Natural killer cell (primary cell): ENCODE results near the gene F9. TPM values are rescaled to one million over a fixed set of nuclear protein-coding genes. Genes with fewer than 3 reads are reported as not detected.

Source experiments
- ATAC-seq, 3 donors: fragments of 150-1000 bp in 2 of 3; fragments of 200-7000 bp in 1 of 3; cut with Tn5 transposase; 1 replicate in 1 of 3; 2 replicates in 2 of 3; pipeline ENCODE4 v1.10.0; 2021; ENCODE audit warnings: mild to moderate bottlenecking in 2 of 3, moderate library complexity in 2 of 3
- DNase-seq, 2 donors: peaks; one replicate each; pipeline versions ENCODE4 v3.0.0 to v3.0.0-alpha.2; 2013 to 2021; ENCODE audit warnings: mixed read lengths in 1 of 2
- H3K27ac ChIP-seq: one replicate; pipeline ENCODE4 v1.5.1; 2013; ENCODE audit warnings: mild to moderate bottlenecking, low read length
- H3K27me3 ChIP-seq: one replicate; pipeline ENCODE4 v1.6.1; 2013; ENCODE audit warnings: low read length; ENCODE audit not compliant: control insufficient read depth, insufficient read depth
- H3K36me3 ChIP-seq: one replicate; pipeline ENCODE4 v1.6.1; 2013; ENCODE audit warnings: low read length; ENCODE audit not compliant: control insufficient read depth, insufficient read depth
- H3K4me1 ChIP-seq: one replicate; pipeline ENCODE4 v1.6.1; 2013; ENCODE audit warnings: low read length; ENCODE audit not compliant: control insufficient read depth, insufficient read depth
- H3K4me3 ChIP-seq: one replicate; pipeline ENCODE4 v1.5.1; 2013; ENCODE audit warnings: low read length
- H3K9me3 ChIP-seq: one replicate; pipeline ENCODE4 v1.6.1; 2013; ENCODE audit warnings: low read length; ENCODE audit not compliant: control insufficient read depth, insufficient read depth
- H3K27ac Mint-ChIP-seq, 2 donors: one replicate each; pipeline ENCODE4 v1.8.0; 2022; ENCODE audit warnings: mild to moderate bottlenecking in 2 of 2, mixed read lengths in 2 of 2, moderate library complexity in 1 of 2
- H3K27me3 Mint-ChIP-seq, 2 donors: one replicate each; pipeline ENCODE4 v1.8.0; 2022; ENCODE audit warnings: low read depth in 2 of 2, mixed read lengths in 2 of 2
- H3K36me3 Mint-ChIP-seq: one replicate; pipeline ENCODE4 v1.8.0; 2022; ENCODE audit warnings: mixed read lengths
- H3K4me1 Mint-ChIP-seq, 2 donors: one replicate each; pipeline ENCODE4 v1.8.0; 2022; ENCODE audit warnings: mixed read lengths in 2 of 2
- H3K4me3 Mint-ChIP-seq: one replicate; pipeline ENCODE4 v1.8.0; 2022; ENCODE audit warnings: mild to moderate bottlenecking, moderate library complexity, mixed read lengths
- H3K9me3 Mint-ChIP-seq, 2 donors: one replicate each; pipeline ENCODE4 v1.8.0; 2022; ENCODE audit warnings: mixed read lengths in 2 of 2
- CTCF ChIP-seq: fragments of 200-600 bp; IDR thresholded peaks from one replicate; pipeline ENCODE4 v1.8.0; 2022; ENCODE audit warnings: antibody characterized with exemption
- WGBS: methylation state at CpG from one replicate; pipeline ENCODE4 v1.1.7; 2013; ENCODE audit warnings: missing lambda C conversion rate; ENCODE audit not compliant: insufficient coverage; 5-methylcytosine and 5-hydroxymethylcytosine counted together
- intact Hi-C: fragments of 100-400 bp; cut with micrococcal nuclease; formaldehyde crosslinking; loops from one replicate; pipeline ENCODE4 v1.14.2; 2022
- total RNA-seq, 4 donors: library from RNA; stranded (reverse); fragments of 120-200 nt in 1 of 4; gene quantifications; one replicate each; pipeline versions ENCODE4 v1.2.3 to v1.2.4, GENCODE V29; 2013 to 2022

The F9 gene
- total RNA-seq, 3 donors from 2014 or later (not counting 1 experiment from before 2014, with no cell fraction given) = not detected

- Mint-ChIP-seq H3K36me3 (no peaks in the 10 kb centered on the region), H3K27me3 (peaks cover 2 to 10% of the 10 kb centered on the region in 2 donors), H3K9me3 (no peaks in the 10 kb centered on the region), H3K27ac (no peak overlapping the region), H3K4me1 (no peaks in the 10 kb centered on the region), H3K4me3 (no peak overlapping the region)
- Histone ChIP-seq H3K27me3 (no peaks in the 10 kb centered on the region), H3K36me3 (no peaks in the 10 kb centered on the region), H3K9me3 (no peaks in the 10 kb centered on the region), H3K4me1 (no peaks in the 10 kb centered on the region), H3K27ac (no peak overlapping the region), H3K4me3 (no peak overlapping the region)
- TF ChIP-seq CTCF = no peak
- DNase-seq (no peak), ATAC-seq (no peak)
- 87% methylated on average over 4 of the region's 4 CpGs for WGBS
- intact Hi-C loops = no loop called here
Measured at GRCh38 chrX:139532834-139533233, 2.3 kb downstream of the F9 start.

- H3K4me3 Mint-ChIP-seq = no peak overlapping the region
- ATAC-seq = no peak
- no peak overlapping the region for H3K27ac Mint-ChIP-seq
- WGBS = 92% methylated on average over 4 of the region's 4 CpGs
- Histone ChIP-seq H3K4me1 (no peaks in the 10 kb centered on the region), H3K27ac (no peak overlapping the region), H3K9me3 (no peaks in the 10 kb centered on the region), H3K27me3 (no peaks in the 10 kb centered on the region), H3K36me3 (no peaks in the 10 kb centered on the region), H3K4me3 (no peak overlapping the region)
- H3K9me3 Mint-ChIP-seq = no peaks in the 10 kb centered on the region
- no peak for DNase-seq
- H3K27me3 Mint-ChIP-seq = peaks cover 2 to 12% of the 10 kb centered on the region in 2 donors
- no peak for TF ChIP-seq CTCF
- intact Hi-C loops = no loop called here
- no peaks in the 10 kb centered on the region for H3K36me3 Mint-ChIP-seq
- no peaks in the 10 kb centered on the region for H3K4me1 Mint-ChIP-seq
Measured at GRCh38 chrX:139533444-139533843, 2.9 kb downstream of the F9 start.

DNA sequence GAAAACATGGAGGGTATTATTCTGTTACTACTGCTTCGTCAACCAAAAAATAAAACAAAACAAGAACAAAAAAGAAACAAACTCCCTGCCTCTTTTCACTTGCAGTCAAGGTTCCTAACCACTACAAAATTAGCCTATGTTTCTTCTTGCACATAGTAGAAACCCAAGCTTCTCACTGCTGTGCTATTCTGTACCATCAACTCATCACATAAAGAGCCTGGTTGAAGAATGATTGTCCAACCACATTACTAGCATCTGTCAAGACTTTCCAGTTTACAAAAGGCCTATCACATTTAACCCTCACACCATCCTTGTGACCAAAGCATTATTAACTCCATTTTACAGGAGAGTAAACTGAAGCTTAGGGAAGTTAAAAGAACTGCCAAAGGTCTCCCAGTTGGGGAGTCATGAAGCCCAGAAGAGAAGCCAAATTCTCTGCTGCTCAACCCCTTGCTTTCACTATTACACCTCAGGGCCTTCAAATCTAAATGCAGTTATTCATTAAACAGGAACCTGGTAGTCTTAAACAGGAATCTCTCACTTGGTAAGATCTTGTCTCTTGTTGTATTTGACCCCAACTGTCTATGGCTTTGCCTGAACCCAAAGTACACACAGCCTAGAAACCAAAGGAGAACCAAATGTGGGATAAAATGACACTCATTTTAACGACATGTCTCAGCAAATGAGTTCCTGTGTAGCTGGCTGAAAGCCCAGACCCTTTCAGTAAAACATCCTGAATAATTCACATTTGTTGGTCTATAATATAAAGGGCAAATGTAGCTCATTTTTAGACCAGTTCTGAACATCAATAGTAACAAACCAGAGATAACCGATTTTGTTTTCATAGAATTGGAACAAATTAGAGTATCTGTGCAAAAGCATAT lies 8.6 kb downstream of the F9 start:
- Mint-ChIP-seq H3K27me3 (peaks cover 2 to 55% of the 10 kb centered on the region in 2 donors), H3K36me3 (no peaks in the 10 kb centered on the region), H3K9me3 (no peaks in the 10 kb centered on the region), H3K4me1 (no peaks in the 10 kb centered on the region), H3K27ac (no peak overlapping the region), H3K4me3 (no peak overlapping the region)
- no peak for DNase-seq
- Histone ChIP-seq H3K27ac (no peak overlapping the region), H3K4me1 (no peaks in the 10 kb centered on the region), H3K4me3 (no peak overlapping the region), H3K36me3 (no peaks in the 10 kb centered on the region), H3K9me3 (no peaks in the 10 kb centered on the region), H3K27me3 (no peaks in the 10 kb centered on the region)
- intact Hi-C loops = no loop called here
- WGBS = no CpG with 5 or more reads among the region's 3 CpGs
- ATAC-seq = no peak
- TF ChIP-seq CTCF = no peak
